Right atrium auricular region (tissue), 2 donors: ENCODE data around the gene SEMA4A. TPM values are rescaled to one million over a fixed set of nuclear protein-coding genes. Genes with fewer than 3 reads are reported as not detected.
"Not testable (repeated sequence)": the region's sequence is repeated elsewhere in the genome, so short reads cannot be mapped to it uniquely, and the experiment has no call there.

Experiments
- DNase-seq: peaks from one replicate; pipeline ENCODE4 v3.0.0-alpha.2; 2019; ENCODE audit warnings: low spot score
- H3K27ac ChIP-seq, 2 donors: fragments of 200-600 bp; sonication (generic); 1 replicate in 1 of 2; 2 replicates in 1 of 2; pipeline ENCODE4 v1.5.1; 2016 to 2019
- H3K27me3 ChIP-seq, 2 donors: fragments of 200-600 bp; sonication (generic); one replicate each; pipeline versions ENCODE4 v1.5.1 to v1.6.0; 2017 to 2019
- H3K36me3 ChIP-seq: fragments of 200-600 bp; sonication (generic); one replicate; pipeline ENCODE4 v1.5.1; 2016
- H3K4me1 ChIP-seq, 2 donors: fragments of 200-600 bp; sonication (generic); one replicate each; pipeline versions ENCODE4 v1.5.1 to v1.6.0; 2017 to 2019
- H3K4me3 ChIP-seq, 2 donors: fragments of 200-600 bp; sonication (generic); 1 replicate in 1 of 2; 2 replicates in 1 of 2; pipeline ENCODE4 v1.5.1; 2017 to 2019; ENCODE audit warnings: mild to moderate bottlenecking in 1 of 2, moderate library complexity in 1 of 2
- H3K9me3 ChIP-seq, 2 donors: fragments of 200-600 bp; sonication (generic); one replicate each; pipeline ENCODE4 v1.5.1; 2019
- CTCF ChIP-seq, 2 donors: fragments of 200-600 bp; sonication (generic); IDR thresholded peaks; one replicate each; pipeline ENCODE4 v1.5.1; 2019; ENCODE audit warnings: antibody characterized with exemption in 2 of 2
- total RNA-seq, 2 donors: library from RNA; depleted of rRNA; stranded (reverse); fragments of >200 nt; gene quantifications; one replicate each; pipeline ENCODE4 v1.1.0, GENCODE V29; 2016

Gene SEMA4A
- total RNA-seq, 2 donors from 2014 or later: 2.0 to 4.2 TPM

- not testable (repeated sequence) for H3K36me3 ChIP-seq, H3K27me3 ChIP-seq, H3K9me3 ChIP-seq, DNase-seq, H3K4me3 ChIP-seq, H3K27ac ChIP-seq
- H3K4me1 ChIP-seq: peaks cover 0 to 18% of the 10 kb centered on the region in 2 donors
Measured at GRCh38 chr1:156190265-156190664, 36.9 kb downstream of the SEMA4A start.

GRCh38 chr1:156191292-156191964 is 38.0 kb downstream of the SEMA4A start:
- no peak for TF ChIP-seq CTCF (IDR thresholded peaks at IDR 0.05)
- H3K27ac ChIP-seq: no peak overlapping the region
- no peak for DNase-seq
- no peaks in the 10 kb centered on the region for H3K9me3 ChIP-seq
- H3K4me3 ChIP-seq: no peak overlapping the region
- H3K36me3 ChIP-seq: no peaks in the 10 kb centered on the region
- H3K4me1 ChIP-seq: peaks cover 0 to 23% of the 10 kb centered on the region in 2 donors
- no peaks in the 10 kb centered on the region for H3K27me3 ChIP-seq

GRCh38 chr1:156193208-156193487 is 39.8 kb downstream of the SEMA4A start:
- H3K4me3 ChIP-seq: peak overlapping the region; percentile 92 to 99
- no peak for DNase-seq
- no peaks in the 10 kb centered on the region for H3K27me3 ChIP-seq
- no peaks in the 10 kb centered on the region for H3K9me3 ChIP-seq
- TF ChIP-seq CTCF (IDR thresholded peaks at IDR 0.05): no peak
- H3K27ac ChIP-seq: peak overlapping the region; percentile 75 to 87
- peaks cover 0 to 30% of the 10 kb centered on the region in 2 donors for H3K4me1 ChIP-seq
- no peaks in the 10 kb centered on the region for H3K36me3 ChIP-seq

GRCh38 chr1:156193488-156194299 is 40.3 kb downstream of the SEMA4A start, which contains the start of gene SLC25A44:
SLC25A44 (plus strand) TSS chr1:156194104; CDS start chr1:156199848, 5,744 bp downstream.
- DNase-seq: peak; percentile 99
- H3K9me3 ChIP-seq: no peaks in the 10 kb centered on the region
- H3K36me3 ChIP-seq: no peaks in the 10 kb centered on the region
- H3K27ac ChIP-seq: peak within 1 kb of the TSS; percentile 75 to 87
- no peaks in the 10 kb centered on the region for H3K27me3 ChIP-seq
- TF ChIP-seq CTCF (IDR thresholded peaks at IDR 0.05): peak; percentile 53 to 54
- peak within 1 kb of the TSS; percentile 92 to 99 for H3K4me3 ChIP-seq
- H3K4me1 ChIP-seq: peaks cover 0 to 30% of the 10 kb centered on the region in 2 donors

- DNase-seq: no peak
- Histone ChIP-seq H3K36me3 (no peaks in the 10 kb centered on the region), H3K27ac (peak overlapping the region; percentile 75 to 87), H3K27me3 (no peaks in the 10 kb centered on the region), H3K4me3 (peak overlapping the region; percentile 92 to 99), H3K4me1 (peaks cover 0 to 30% of the 10 kb centered on the region in 2 donors), H3K9me3 (no peaks in the 10 kb centered on the region)
- no peak for TF ChIP-seq CTCF (IDR thresholded peaks at IDR 0.05)
Measured at GRCh38 chr1:156194300-156194652, 40.9 kb downstream of the SEMA4A start.

GRCh38 chr1:156195853-156196252 is 42.5 kb downstream of the SEMA4A start:
- peaks cover 12% of the 10 kb centered on the region for H3K36me3 ChIP-seq
- no peak overlapping the region for H3K4me3 ChIP-seq
- peaks cover 0 to 30% of the 10 kb centered on the region in 2 donors for H3K4me1 ChIP-seq
- no peaks in the 10 kb centered on the region for H3K9me3 ChIP-seq
- no peak for TF ChIP-seq CTCF (IDR thresholded peaks at IDR 0.05)
- H3K27me3 ChIP-seq: no peaks in the 10 kb centered on the region
- DNase-seq: no peak
- no peak overlapping the region for H3K27ac ChIP-seq
